Medulla oblongata (tissue), 1 donor: ENCODE data around the gene RBKS.

Experiments
- DNase-seq: peaks from one replicate; pipeline ENCODE4 v3.0.0-alpha.2; 2015; ENCODE audit errors: extremely low spot score

RBKS gene

GRCh38 chr2:27890146-27890923, at the start of gene RBKS, which contains the start of gene BABAM2:
RBKS (minus strand) TSS chr2:27890387; CDS start chr2:27890345, 42 bp downstream.
BABAM2 (plus strand) TSS chr2:27890729; CDS start chr2:27894557, 3,828 bp downstream.
- DNase-seq, result peak; percentile 78

DNA sequence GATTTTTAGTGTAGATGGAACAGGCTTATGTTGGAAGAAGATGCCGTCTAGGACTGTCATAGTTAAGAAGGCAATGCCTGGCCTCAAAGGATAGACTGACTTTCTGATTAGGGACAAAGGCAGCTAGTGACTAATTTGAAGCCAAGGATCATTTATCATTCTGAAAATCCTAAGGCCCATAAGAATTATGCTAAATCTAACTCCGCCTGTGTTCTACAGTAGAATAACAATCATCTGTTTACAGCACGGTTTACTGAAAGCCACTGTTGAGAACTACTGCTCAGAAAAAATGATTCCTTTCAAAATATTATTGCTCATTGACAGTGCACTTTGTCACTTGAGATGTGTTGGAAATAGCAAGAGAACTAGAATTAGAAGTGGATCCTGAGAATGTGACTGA, 44.8 kb upstream of the RBKS start:
- DNase-seq, result no peak

DNA sequence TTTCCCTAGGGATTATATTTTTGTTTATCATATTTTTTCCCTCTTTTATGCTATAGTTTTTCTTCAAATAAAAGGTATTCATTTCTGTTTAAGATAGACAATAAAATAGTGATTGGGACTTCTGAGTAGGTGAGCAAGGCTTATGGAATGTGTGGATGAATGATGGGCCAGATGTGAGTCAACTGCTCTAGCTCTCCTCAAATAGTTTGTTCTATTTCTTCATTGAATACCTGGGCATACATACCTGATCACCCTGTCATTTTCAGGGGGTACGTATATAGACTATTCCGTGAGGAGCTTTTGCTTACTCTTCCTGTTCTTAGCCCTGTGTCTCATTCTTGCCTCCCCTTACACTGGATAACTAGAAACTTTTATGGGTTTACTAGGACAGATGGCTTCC, 42.2 kb upstream of the RBKS start:
- DNase-seq, result no peak

GRCh38 chr2:27931361-27931950, 41.3 kb upstream of the RBKS start:
- DNase-seq, result no peak

DNA sequence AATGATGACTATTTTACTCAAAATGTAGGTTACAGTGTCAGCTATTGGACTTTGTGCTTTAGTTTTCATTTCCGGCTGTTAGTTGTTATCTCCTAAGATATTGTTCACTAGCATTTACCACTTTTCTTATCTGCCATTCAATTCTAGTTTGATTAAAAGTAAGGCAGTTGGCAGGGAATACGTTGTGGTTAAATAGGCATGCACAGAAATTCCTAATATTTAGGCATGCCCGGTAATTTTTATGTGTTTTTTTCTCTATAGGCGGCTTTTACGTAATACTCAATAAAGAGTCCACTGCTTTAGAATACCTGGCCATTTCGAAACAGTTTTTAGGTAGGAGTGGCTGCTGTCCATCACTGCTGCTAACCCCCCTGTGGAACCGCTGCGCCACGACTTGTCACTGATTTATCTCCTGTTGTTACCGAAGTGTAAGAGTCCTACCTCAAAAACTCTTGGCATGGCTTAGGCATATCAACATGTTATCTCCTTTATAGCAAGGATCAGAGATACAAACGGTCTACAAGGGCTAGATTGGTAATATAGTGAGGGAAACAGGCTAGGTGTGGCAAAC, 39.8 kb upstream of the RBKS start:
- DNase-seq, result no peak

DNA sequence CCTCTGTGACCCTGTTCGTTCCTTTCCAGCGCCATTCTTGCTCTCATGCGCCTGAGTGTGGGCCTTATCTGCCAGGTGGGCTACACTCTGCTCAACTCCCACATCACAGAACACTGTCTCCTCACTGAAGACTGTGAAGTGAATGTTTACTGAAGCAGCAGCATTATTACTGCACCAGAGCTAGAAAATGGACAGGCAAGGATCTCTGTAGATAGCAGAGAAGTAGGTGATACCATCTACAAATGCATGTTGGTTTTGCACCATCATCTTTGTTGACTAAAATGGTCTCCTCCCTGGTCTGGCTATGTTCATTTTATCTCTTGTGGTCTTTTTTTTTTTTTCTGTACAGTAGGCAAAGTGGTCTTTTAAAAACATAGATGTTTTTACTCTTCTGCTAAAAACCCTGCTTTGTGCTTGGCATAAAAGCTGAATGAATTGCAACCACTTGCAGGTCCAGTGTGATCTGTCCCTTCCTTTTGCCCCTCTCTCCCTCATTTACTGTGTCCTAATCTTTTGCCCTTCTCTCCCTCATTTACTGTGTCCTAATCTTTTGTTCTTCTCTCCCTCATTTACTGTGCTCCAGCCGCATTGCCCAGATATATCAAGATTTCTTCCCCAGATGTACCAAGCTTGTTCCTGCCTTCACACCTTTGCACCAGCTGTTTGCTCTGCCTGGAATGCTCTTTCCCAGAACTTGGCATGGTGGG, 35.7 kb upstream of the RBKS start:
- no peak for DNase-seq

- DNase-seq, result no peak
Measured at GRCh38 chr2:27922842-27923241, 32.7 kb upstream of the RBKS start.

DNA sequence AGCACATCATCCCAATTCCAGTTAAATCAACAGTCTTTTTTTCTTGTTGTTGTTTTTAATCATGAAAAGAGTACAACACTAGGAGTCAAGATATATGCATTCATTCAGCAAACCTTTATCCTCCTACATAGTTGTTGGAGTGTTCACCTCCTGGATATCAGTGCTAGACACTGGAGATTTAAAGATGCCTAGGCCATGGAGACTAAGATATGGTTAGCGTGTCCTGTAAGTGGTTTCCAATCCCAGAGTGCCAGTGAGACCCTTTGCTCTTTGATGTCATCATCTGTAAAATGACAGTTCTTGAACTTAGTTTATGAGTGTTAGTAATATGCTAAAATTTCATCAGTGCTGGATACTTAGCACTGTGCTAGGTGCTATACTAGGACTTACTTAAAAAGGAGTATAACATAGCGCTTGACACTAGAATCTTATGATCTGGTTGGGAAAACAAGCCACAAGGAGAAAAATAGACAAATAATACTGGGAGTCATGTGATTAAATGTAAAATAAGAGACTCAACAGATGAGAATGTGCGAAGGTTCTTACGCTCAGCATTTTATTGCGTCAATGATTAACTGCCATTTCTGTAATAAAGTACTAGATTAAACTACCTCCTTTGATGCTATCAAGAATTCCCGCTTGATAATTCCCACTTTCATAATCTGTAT, 31.8 kb upstream of the RBKS start:
- DNase-seq, result no peak

GRCh38 chr2:27921424-27921823, 31.2 kb upstream of the RBKS start:
- no peak for DNase-seq

DNA sequence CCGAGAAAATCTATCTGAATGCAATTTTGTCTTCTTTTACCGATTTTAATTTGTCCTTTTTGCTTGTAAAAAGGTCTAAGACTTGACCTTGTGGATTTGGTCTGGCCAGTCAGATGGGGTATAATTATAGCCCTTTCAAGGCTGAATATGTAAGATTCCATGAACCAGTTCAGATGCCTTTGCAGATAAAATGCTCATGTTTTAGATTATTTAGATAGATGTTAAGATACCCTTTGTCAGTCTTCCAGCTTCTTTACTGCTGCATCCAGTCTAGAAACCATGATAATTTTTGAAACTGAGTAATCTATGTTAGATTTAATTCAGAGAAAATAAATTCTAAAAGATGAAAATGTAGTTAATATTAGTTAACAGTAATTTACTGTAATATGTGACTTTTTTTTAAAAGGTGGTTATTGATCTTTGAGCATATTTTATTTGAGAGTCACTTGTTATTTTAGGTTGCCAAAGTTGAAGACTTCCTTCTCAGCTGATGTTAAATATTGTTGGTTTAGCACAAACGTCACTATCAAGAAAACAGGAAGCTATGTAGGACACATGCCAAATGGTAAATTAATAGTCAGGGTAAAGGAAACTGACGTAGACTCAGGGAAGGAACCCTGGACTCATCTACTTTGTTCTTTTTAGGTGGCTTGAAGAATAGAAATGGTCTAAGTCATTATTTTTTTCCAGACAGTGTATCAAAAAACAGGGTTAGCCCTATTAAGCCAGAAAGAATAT, 30.1 kb upstream of the RBKS start:
- DNase-seq, result peak; percentile 57

GRCh38 chr2:27916293-27916995, 26.3 kb upstream of the RBKS start:
- DNase-seq, result no peak

- no peak for DNase-seq
Measured at GRCh38 chr2:27915874-27916273, 25.7 kb upstream of the RBKS start.

DNA sequence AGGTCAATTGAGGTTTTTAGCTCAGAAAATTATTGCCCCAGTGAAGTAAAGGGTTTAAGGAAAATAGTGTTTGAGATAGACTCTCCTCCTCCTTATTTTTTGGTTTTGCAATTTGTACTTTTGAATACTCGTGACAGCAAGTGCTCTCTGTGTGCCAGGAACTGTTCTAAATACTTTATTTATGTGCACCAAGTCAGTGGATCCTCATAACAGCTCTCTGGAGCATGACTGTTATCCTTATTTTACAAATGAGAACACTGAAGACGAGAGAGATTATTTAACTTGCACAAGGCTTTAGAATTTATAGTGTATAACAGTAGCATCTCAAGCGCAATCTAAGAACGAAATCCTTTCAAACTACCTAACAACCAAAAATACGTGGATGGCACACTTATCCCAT, 25.0 kb upstream of the RBKS start:
- DNase-seq, result peak; percentile 14

- no peak for DNase-seq
Measured at GRCh38 chr2:27914805-27915175, 24.6 kb upstream of the RBKS start.

- DNase-seq, result no peak
Measured at GRCh38 chr2:27914041-27914804, 24.0 kb upstream of the RBKS start.

- no peak for DNase-seq
Measured at GRCh38 chr2:27912512-27912911, 22.3 kb upstream of the RBKS start.

GRCh38 chr2:27911458-27912210, 21.4 kb upstream of the RBKS start:
- no peak for DNase-seq

GRCh38 chr2:27909901-27910300, 19.7 kb upstream of the RBKS start:
- no peak for DNase-seq

GRCh38 chr2:27907547-27907946, 17.4 kb upstream of the RBKS start:
- no peak for DNase-seq
